Ovary (tissue), 9 donors: ENCODE measurements around the gene NHLRC4. TPM values are rescaled to one million over a fixed set of nuclear protein-coding genes. Genes with fewer than 3 reads are reported as not detected.

Source experiments
- DNase-seq, 5 donors: peaks; one replicate each; pipeline ENCODE4 v3.0.0-alpha.2; 2019 to 2020
- H3K27ac ChIP-seq, 2 donors: fragments of 200-600 bp; one replicate each; pipeline versions ENCODE4 v1.5.1 to v1.8.0; 2019 to 2022
- H3K27me3 ChIP-seq: fragments of 200-600 bp; one replicate; pipeline ENCODE4 v1.8.0; 2022
- H3K36me3 ChIP-seq: fragments of 200-600 bp; sonication (generic); one replicate; pipeline ENCODE4 v1.5.1; 2019
- H3K4me1 ChIP-seq: one replicate; pipeline ENCODE4 v1.8.1; 2013; ENCODE audit warnings: mild to moderate bottlenecking, moderate library complexity; ENCODE audit not compliant: insufficient read depth
- H3K4me3 ChIP-seq: fragments of 200-600 bp; sonication (generic); one replicate; pipeline ENCODE4 v1.5.1; 2017
- H3K9me3 ChIP-seq, 2 donors: fragments of 200-600 bp in 1 of 2; sonication (generic) in 1 of 2; one replicate each; pipeline versions ENCODE4 v1.5.1 to v1.8.1; 2013 to 2019; ENCODE audit warnings: mild to moderate bottlenecking in 1 of 2, moderate library complexity in 1 of 2
- EP300 ChIP-seq: sonication (generic); formaldehyde crosslinking; IDR thresholded peaks from one replicate; pipeline ENCODE4 v1.6.1; 2017; ENCODE audit warnings: antibody characterized with exemption
- POLR2A ChIP-seq: fragments of 450-650 bp; IDR thresholded peaks from one replicate; pipeline ENCODE4 v1.6.1; 2017; ENCODE audit warnings: antibody characterized with exemption, mild to moderate bottlenecking, moderate library complexity
- WGBS, 3 donors: extraction: QIAGEN DNeasy Blood & Tissue Kit in 1 of 3; methylation state at CpG; one replicate each; pipeline versions ENCODE4 v1.1.5 to v1.1.7; 2013 to 2017; 5-methylcytosine and 5-hydroxymethylcytosine counted together
- intact Hi-C, 4 donors: fragments of 100-400 bp; cut with DNase I; formaldehyde crosslinking; loops; one replicate each; pipeline versions ENCODE4 v1.11.0 to v1.15.1; 2022 to 2023
- polyA plus RNA-seq, 2 donors: library from polyadenylated mRNA; stranded (reverse); fragments of 200-250 nt in 1 of 2; fragments of 350-450 nt in 1 of 2; fragmentation: Illumina TruSeq in 1 of 2; extraction: RNeasy Lipid Tissue Mini Kit (QIAGEN cat#74804) in 1 of 2; gene quantifications; one replicate each; pipeline ENCODE4 v1.2.3, GENCODE V29; 2013 to 2014
- total RNA-seq, 7 donors: library from RNA; depleted of rRNA in 2 of 7; stranded (reverse); fragments of >200 nt in 2 of 7; fragmentation: NEBNext Ultra II Directional in 3 of 7; extraction: Animal tissue kit (Norgen Biotek cat#: 25700) in 3 of 7; gene quantifications; one replicate each; pipeline versions ENCODE4 v1.1.0 to v1.2.4, GENCODE V29; 2016 to 2023
- TF ChIP-seq, protein P1 (sequence below), 3 donors: fragments of 450-650 bp in 2 of 3; fragments of 200-600 bp in 1 of 3; IDR thresholded peaks; one replicate each; pipeline versions ENCODE4 v1.5.1 to v1.8.0; 2016 to 2022; ENCODE audit warnings: antibody characterized with exemption in 3 of 3, mild to moderate bottlenecking in 1 of 3
- donor health status: DM: no; HTN: no; CAD: no; lungs with moderate emphysema.
- donor health status: DM: no; HTN: no; CAD: no.
- donor health status: Bipolar disorder and iron deficiency.
- donor health status: DM: yes; HTN: yes; CAD: no.
- donor health status: DM: no; HTN: no; CAD: no.
- donor health status: DM: yes; HTN: yes; CAD: no.

Gene NHLRC4
- total and polyA plus RNA-seq, 9 donors, result 0.53 to 15.4 (median 5.0) TPM

- H3K27ac ChIP-seq, result no peak overlapping the region
- no peaks in the 10 kb centered on the region for H3K27me3 ChIP-seq
- no peak overlapping the region for H3K4me3 ChIP-seq
- H3K4me1 ChIP-seq, result no peaks in the 10 kb centered on the region
- no peak for DNase-seq
- intact Hi-C loops, result loop anchor here in 2 of 4 donors (5.0 kb wide), 2 partner anchors 62 to 82 kb away; partner anchors contain the start of gene MCRIP2 (in 1 of the 2)
- no peaks in the 10 kb centered on the region for H3K36me3 ChIP-seq
- WGBS, 3 donors, result 88 to 91% (median 89%) methylated on average over 19 to 27 of the region's 27 CpGs
- TF ChIP-seq, protein P1, sequence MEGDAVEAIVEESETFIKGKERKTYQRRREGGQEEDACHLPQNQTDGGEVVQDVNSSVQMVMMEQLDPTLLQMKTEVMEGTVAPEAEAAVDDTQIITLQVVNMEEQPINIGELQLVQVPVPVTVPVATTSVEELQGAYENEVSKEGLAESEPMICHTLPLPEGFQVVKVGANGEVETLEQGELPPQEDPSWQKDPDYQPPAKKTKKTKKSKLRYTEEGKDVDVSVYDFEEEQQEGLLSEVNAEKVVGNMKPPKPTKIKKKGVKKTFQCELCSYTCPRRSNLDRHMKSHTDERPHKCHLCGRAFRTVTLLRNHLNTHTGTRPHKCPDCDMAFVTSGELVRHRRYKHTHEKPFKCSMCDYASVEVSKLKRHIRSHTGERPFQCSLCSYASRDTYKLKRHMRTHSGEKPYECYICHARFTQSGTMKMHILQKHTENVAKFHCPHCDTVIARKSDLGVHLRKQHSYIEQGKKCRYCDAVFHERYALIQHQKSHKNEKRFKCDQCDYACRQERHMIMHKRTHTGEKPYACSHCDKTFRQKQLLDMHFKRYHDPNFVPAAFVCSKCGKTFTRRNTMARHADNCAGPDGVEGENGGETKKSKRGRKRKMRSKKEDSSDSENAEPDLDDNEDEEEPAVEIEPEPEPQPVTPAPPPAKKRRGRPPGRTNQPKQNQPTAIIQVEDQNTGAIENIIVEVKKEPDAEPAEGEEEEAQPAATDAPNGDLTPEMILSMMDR (IDR thresholded peaks at IDR 0.05), result no peak
- no peak for TF ChIP-seq EP300
- TF ChIP-seq POLR2A, result no peak
- no peaks in the 10 kb centered on the region for H3K9me3 ChIP-seq
Measured at GRCh38 chr16:580141-580945, 13.5 kb downstream of the NHLRC4 start.

GRCh38 chr16:580946-581498 lies 14.2 kb downstream of the NHLRC4 start:
- intact Hi-C loops, result loop anchor here in 2 of 4 donors (5.0 kb wide), 2 partner anchors 61 to 81 kb away; partner anchors contain the start of gene MCRIP2 (in 1 of the 2)
- TF ChIP-seq POLR2A, result no peak
- no peak for TF ChIP-seq EP300
- TF ChIP-seq, protein P1 (IDR thresholded peaks at IDR 0.05), result no peak
- WGBS, 3 donors, result 96 to 97% (median 97%) methylated on average over 19 of the region's 19 CpGs
- H3K9me3 ChIP-seq, result no peaks in the 10 kb centered on the region
- H3K27me3 ChIP-seq, result no peaks in the 10 kb centered on the region
- H3K27ac ChIP-seq, result no peak overlapping the region
- H3K4me3 ChIP-seq, result no peak overlapping the region
- DNase-seq, result no peak
- no peaks in the 10 kb centered on the region for H3K36me3 ChIP-seq
- H3K4me1 ChIP-seq, result no peaks in the 10 kb centered on the region

DNA sequence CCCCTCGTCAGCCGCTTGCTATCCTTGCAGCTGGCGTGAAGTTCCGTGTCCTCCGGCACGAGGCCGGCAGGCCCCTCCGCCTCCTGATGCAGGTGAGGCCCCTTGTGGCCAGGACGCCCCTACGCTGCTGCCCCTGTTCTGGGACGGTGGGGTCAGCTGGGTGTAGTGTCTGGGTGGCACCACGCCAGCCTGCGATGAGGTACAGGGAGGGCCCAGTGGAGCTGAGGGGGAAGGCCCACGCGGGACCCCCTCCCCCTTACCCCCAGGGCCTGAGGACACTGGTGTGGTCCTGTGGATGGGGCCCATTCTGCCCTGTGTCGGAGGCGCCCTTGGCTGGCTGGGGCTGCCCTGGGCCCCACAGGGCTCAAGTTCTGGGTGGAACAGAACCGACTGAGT lies 15.4 kb downstream of the NHLRC4 start:
- Histone ChIP-seq H3K27me3 (no peaks in the 10 kb centered on the region), H3K27ac (no peak overlapping the region), H3K36me3 (no peaks in the 10 kb centered on the region), H3K4me3 (no peak overlapping the region), H3K9me3 (no peaks in the 10 kb centered on the region), H3K4me1 (no peaks in the 10 kb centered on the region)
- TF ChIP-seq POLR2A (no peak), EP300 (no peak)
- TF ChIP-seq, protein P1 (IDR thresholded peaks at IDR 0.05), result no peak
- no peak for DNase-seq
- intact Hi-C loops, result loop anchor here in 2 of 4 donors (5.0 kb wide), 2 partner anchors 60 to 80 kb away; partner anchors contain the start of gene MCRIP2 (in 1 of the 2)
- 80 to 88% (median 82%) methylated on average over 14 to 18 of the region's 18 CpGs for WGBS, 3 donors

DNA sequence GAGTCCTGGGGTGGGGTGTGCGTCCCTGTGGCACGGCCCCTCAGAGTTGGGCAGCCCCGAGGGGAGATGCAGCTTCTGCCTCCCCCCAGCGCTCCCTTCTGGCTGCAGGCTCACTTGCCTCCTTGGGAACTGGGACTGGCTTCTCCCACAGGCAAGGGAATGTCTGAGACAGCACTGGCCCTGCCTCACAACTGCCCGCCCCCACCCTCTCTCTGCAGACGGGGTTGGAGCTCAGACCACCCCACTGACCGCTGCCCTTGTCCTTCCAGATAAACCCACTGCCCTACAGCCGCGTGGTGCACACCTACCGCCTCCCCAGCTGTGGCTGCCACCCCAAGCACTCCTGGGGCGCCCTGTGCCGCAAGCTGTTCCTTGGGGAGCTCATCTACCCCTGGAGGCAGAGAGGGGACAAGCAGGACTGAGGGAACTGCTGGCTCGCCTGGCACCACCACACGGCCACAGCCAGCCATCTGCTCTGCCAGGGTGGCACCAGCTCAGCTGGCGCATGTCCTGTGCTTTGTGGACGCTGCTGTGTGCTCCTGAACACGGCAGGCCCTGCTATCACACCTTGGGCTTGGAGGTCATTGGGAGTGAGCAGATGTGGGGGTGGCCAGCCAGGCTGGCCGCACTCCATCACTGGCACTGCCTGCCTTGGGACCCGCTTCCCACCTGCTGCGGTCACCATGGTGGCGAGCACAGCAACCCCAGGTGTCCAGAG lies 16.0 kb downstream of the NHLRC4 start:
- Histone ChIP-seq H3K27ac (no peak overlapping the region), H3K4me1 (no peaks in the 10 kb centered on the region), H3K4me3 (no peak overlapping the region), H3K36me3 (no peaks in the 10 kb centered on the region), H3K9me3 (no peaks in the 10 kb centered on the region), H3K27me3 (no peaks in the 10 kb centered on the region)
- DNase-seq, result no peak
- intact Hi-C loops, result loop anchor here in 2 of 4 donors (5.0 kb wide), 2 partner anchors 60 to 80 kb away; partner anchors contain the start of gene MCRIP2 (in 1 of the 2)
- 82 to 85% (median 83%) methylated on average over 21 of the region's 21 CpGs for WGBS, 3 donors
- TF ChIP-seq POLR2A (no peak), EP300 (no peak)
- TF ChIP-seq, protein P1 (IDR thresholded peaks at IDR 0.05), result no peak
